ENCODE data around the gene PRMT5.

The PRMT5 gene

DNA sequence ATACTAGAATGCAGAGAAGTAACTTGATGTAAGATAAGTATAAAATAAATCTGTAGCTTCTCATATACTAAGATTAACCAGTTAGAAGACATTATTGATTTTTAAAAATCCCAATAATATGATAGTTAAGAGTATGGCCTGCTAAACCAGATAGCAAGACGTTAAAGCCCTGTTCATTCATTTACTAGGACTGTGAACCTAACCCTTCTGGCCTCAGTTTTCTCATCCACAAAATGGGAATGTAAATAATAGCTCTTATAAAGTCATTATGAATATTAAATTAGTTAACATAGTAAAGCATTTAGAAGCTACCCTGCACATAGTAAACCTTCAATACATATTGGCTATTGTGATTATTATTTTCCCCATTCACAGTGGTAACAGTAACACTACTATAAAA lies 6.0 kb upstream of the PRMT5 start:
- TF ChIP-seq, protein P1, sequence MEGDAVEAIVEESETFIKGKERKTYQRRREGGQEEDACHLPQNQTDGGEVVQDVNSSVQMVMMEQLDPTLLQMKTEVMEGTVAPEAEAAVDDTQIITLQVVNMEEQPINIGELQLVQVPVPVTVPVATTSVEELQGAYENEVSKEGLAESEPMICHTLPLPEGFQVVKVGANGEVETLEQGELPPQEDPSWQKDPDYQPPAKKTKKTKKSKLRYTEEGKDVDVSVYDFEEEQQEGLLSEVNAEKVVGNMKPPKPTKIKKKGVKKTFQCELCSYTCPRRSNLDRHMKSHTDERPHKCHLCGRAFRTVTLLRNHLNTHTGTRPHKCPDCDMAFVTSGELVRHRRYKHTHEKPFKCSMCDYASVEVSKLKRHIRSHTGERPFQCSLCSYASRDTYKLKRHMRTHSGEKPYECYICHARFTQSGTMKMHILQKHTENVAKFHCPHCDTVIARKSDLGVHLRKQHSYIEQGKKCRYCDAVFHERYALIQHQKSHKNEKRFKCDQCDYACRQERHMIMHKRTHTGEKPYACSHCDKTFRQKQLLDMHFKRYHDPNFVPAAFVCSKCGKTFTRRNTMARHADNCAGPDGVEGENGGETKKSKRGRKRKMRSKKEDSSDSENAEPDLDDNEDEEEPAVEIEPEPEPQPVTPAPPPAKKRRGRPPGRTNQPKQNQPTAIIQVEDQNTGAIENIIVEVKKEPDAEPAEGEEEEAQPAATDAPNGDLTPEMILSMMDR (IDR thresholded peaks at IDR 0.05; ENCODE audit: control extremely low read depth, extremely low read depth, low read depth, missing control alignments) = no peak
- ChIA-PET CTCF (interaction anchor here (1.1 to 2.2 kb wide), 7 partner anchors 10 to 133 kb away, joined by 3 to 9 read pairs (median 4); partner anchors contain the start of genes AJUBA and HAUS4), POLR2A (interaction anchor here (1.1 kb wide), 1 partner anchor 72 kb away, joined by 3 read pairs; no protein-coding TSS in a partner anchor)
- no peak for DNase-seq (ENCODE audit: extremely low spot score)

- no peak for DNase-seq (ENCODE audit: extremely low spot score)
- CTCF ChIA-PET = interaction anchor here (3.7 to 6.4 kb wide), 3 partner anchors 11 to 53 kb away, joined by 41 to 61 read pairs (median 44); partner anchors contain the start of genes AJUBA and HAUS4
- POLR2A ChIA-PET = no interaction called here
- TF ChIP-seq, protein P1 (IDR thresholded peaks at IDR 0.05; ENCODE audit: control extremely low read depth, extremely low read depth, low read depth, missing control alignments) = no peak
Observed at GRCh38 chr14:22932146-22932545, 3.0 kb upstream of the PRMT5 start.

- DNase-seq (ENCODE audit: extremely low spot score) = no peak
- TF ChIP-seq, protein P1 (IDR thresholded peaks at IDR 0.05; ENCODE audit: control extremely low read depth, extremely low read depth, low read depth, missing control alignments) = no peak
- CTCF ChIA-PET = interaction anchor here (0.6 to 6.4 kb wide), 36 partner anchors 9 to 380 kb away, joined by 3 to 63 read pairs (median 6); partner anchors contain the start of genes ACIN1, AJUBA, C14orf119 and CDH24
- POLR2A ChIA-PET = interaction anchor here (0.8 to 2.9 kb wide), 6 partner anchors 11 to 371 kb away, joined by 3 to 22 read pairs (median 3); partner anchors contain the start of genes HAUS4 and RBM23
Observed at GRCh38 chr14:22929961-22930364, 787 bp upstream of the PRMT5 start.

DNA sequence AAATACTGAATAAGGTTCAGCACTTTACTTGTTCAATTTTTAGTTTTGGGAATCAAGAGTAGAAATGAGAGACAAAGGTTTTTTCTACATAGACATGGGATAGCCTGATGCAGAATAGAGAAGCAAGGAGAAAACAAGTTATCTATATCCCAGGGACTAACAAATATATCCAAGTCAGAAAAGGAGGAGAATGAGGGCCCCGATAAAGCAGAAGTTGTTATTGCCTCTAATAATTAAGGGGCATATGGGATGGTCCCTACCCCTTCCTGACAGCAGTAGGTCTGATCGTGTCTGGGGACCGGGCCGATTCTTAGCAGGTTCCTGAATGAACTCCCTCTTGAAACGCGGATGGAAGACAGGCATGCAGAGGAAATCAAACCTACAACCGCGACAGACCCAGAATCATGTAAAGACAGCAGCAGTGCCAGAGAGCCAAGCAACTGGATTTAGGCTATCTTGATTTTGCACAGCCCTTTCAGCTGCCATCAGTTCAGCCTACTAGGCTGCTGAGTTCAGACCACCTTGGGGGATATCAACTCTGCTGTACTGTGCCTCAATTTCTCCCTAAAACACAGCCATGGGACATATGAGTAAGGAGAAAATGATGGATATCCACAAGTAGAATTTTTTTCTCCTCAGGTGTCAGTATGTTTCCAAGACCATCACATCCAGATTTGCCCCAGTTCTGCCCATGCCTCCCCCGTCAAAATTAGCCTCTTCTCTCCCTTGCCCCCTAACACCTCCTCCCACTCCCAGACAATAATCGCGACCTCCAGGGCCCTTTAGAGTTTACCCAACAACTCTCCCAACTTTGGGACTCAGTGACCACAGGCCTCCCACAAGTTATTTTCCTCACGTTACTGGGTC lies 706 bp downstream of the PRMT5 start:
- no peak for DNase-seq (ENCODE audit: extremely low spot score)
- ChIA-PET POLR2A (interaction anchor here (0.5 to 2.9 kb wide), 3 partner anchors 9 to 358 kb away, joined by 3 to 22 read pairs (median 3); partner anchors contain the start of genes AJUBA and RBM23), CTCF (interaction anchor here (0.9 to 6.4 kb wide), 27 partner anchors 10 to 358 kb away, joined by 3 to 63 read pairs (median 8); partner anchors contain the start of genes ACIN1, AJUBA, C14orf119 and CDH24)
- TF ChIP-seq, protein P1 (IDR thresholded peaks at IDR 0.05; ENCODE audit: control extremely low read depth, extremely low read depth, low read depth, missing control alignments) = no peak

- ChIA-PET POLR2A (no interaction called here), CTCF (interaction anchor here (1.1 to 6.4 kb wide), 2 partner anchors 58 to 142 kb away, joined by 5 to 61 read pairs; partner anchors contain the start of gene AJUBA)
- TF ChIP-seq, protein P1 (IDR thresholded peaks at IDR 0.05; ENCODE audit: control extremely low read depth, extremely low read depth, low read depth, missing control alignments) = no peak
- no peak for DNase-seq (ENCODE audit: extremely low spot score)
Observed at GRCh38 chr14:22926316-22926715, 2.9 kb downstream of the PRMT5 start.

- CTCF ChIA-PET = interaction anchor here (1.1 to 6.4 kb wide), 2 partner anchors 59 to 143 kb away, joined by 5 to 61 read pairs; partner anchors contain the start of gene AJUBA
- POLR2A ChIA-PET = no interaction called here
- DNase-seq (ENCODE audit: extremely low spot score) = no peak
- TF ChIP-seq, protein P1 (IDR thresholded peaks at IDR 0.05; ENCODE audit: control extremely low read depth, extremely low read depth, low read depth, missing control alignments) = no peak
Observed at GRCh38 chr14:22925513-22925912, 3.7 kb downstream of the PRMT5 start.
